GM21360 (cell line): ENCODE results near the gene NUP85.
"Not testable (repeated sequence)": the region's sequence is repeated elsewhere in the genome, so short reads cannot be mapped to it uniquely, and the experiment has no call there.

Source experiments
- ATAC-seq: cut with Tn5 transposase; IDR thresholded peaks from one replicate; pipeline ENCODE4 v1.9.1; 2021; ENCODE audit warnings: mild to moderate bottlenecking, moderate library complexity; ENCODE audit not compliant: unreplicated experiment

The NUP85 gene

GRCh38 chr17:75205037-75205792 is at the start of gene NUP85:
Gene NUP85, plus strand, starts transcription at chr17:75205679. Its CDS starts 83 bp downstream, at chr17:75205762.
- peak; percentile 64 for ATAC-seq

GRCh38 chr17:75158480-75158879 is 47.0 kb upstream of the NUP85 start:
- not testable (repeated sequence) for ATAC-seq

- ATAC-seq, result no peak
These were observed 46.1 kb upstream of the NUP85 start for GRCh38 chr17:75159196-75160031.

- no peak for ATAC-seq
These were observed 45.3 kb upstream of the NUP85 start for GRCh38 chr17:75160211-75160610.

- no peak for ATAC-seq
These were observed 42.4 kb upstream of the NUP85 start for GRCh38 chr17:75163074-75163473.

- ATAC-seq, result not testable (repeated sequence)
These were observed 40.9 kb upstream of the NUP85 start for GRCh38 chr17:75164606-75165005.

- ATAC-seq, result no peak
These were observed 36.5 kb upstream of the NUP85 start for GRCh38 chr17:75168998-75169397.

GRCh38 chr17:75173526-75173925 is 32.0 kb upstream of the NUP85 start:
- ATAC-seq, result no peak

- no peak for ATAC-seq
These were observed 30.5 kb upstream of the NUP85 start for GRCh38 chr17:75174996-75175395.

GRCh38 chr17:75176625-75177024 is 28.9 kb upstream of the NUP85 start:
- no peak for ATAC-seq

GRCh38 chr17:75178453-75178852 is 27.0 kb upstream of the NUP85 start:
- no peak for ATAC-seq

GRCh38 chr17:75181110-75181509 is 24.4 kb upstream of the NUP85 start:
- no peak for ATAC-seq

- no peak for ATAC-seq
These were observed 23.7 kb upstream of the NUP85 start for GRCh38 chr17:75181608-75182318.

- no peak for ATAC-seq
These were observed 23.2 kb upstream of the NUP85 start for GRCh38 chr17:75182319-75182568.

GRCh38 chr17:75182569-75183436 is 22.7 kb upstream of the NUP85 start, which contains the start of gene SUMO2:
Gene SUMO2, minus strand, starts transcription at chr17:75182959. Its CDS starts 125 bp downstream, at chr17:75182834.
- peak; percentile 67 for ATAC-seq

GRCh38 chr17:75183999-75184884 is 21.2 kb upstream of the NUP85 start:
- no peak for ATAC-seq

- no peak for ATAC-seq
These were observed 16.9 kb upstream of the NUP85 start for GRCh38 chr17:75188614-75189013.

GRCh38 chr17:75191584-75191983 is 13.9 kb upstream of the NUP85 start:
- ATAC-seq, result no peak

GRCh38 chr17:75194879-75195278 is 10.6 kb upstream of the NUP85 start:
- ATAC-seq, result no peak
